Bronchial epithelial cell (primary cell): Measurements from ENCODE around the gene SLC24A3. TPM values are rescaled to one million over a fixed set of nuclear protein-coding genes. Genes with fewer than 3 reads are reported as not detected.

Experiments
- DNase-seq: peaks from one replicate; pipeline ENCODE4 v3.0.0-alpha.2; 2010; ENCODE audit warnings: low read depth
- FAIRE-seq: peaks from 2 replicates; lab custom pipeline; 2011; peaks lifted over from hg19 to GRCh38; lab: Jason Lieb, UNC
- H3K27me3 ChIP-seq: 2 replicates; pipeline ENCODE4 v1.5.1; 2011; ENCODE audit warnings: low read length; ENCODE audit not compliant: control insufficient read depth, insufficient read depth
- H3K36me3 ChIP-seq: 2 replicates; pipeline ENCODE4 v1.5.1; 2011; ENCODE audit warnings: low read length; ENCODE audit not compliant: control insufficient read depth, insufficient read depth
- H3K4me3 ChIP-seq: 2 replicates; pipeline ENCODE4 v1.5.1; 2011; ENCODE audit warnings: mild to moderate bottlenecking, low read depth, low read length, control low read depth
- total RNA-seq: library from RNA; depleted of rRNA; stranded (reverse); fragments of >200 nt; gene quantifications from 2 replicates; pipeline ENCODE4 v1.2.1, GENCODE V29; 2014
- TF ChIP-seq, protein P1 (sequence below): IDR thresholded peaks from 2 replicates; pipeline ENCODE4 v1.5.1; 2011; ENCODE audit warnings: mild to moderate bottlenecking, moderate library complexity, low read length, control low read depth, inconsistent platforms; ENCODE audit not compliant: insufficient read depth, severe bottlenecking

The SLC24A3 gene
- total RNA-seq, 1 donor from 2014 or later, result under 0.01 TPM

DNA sequence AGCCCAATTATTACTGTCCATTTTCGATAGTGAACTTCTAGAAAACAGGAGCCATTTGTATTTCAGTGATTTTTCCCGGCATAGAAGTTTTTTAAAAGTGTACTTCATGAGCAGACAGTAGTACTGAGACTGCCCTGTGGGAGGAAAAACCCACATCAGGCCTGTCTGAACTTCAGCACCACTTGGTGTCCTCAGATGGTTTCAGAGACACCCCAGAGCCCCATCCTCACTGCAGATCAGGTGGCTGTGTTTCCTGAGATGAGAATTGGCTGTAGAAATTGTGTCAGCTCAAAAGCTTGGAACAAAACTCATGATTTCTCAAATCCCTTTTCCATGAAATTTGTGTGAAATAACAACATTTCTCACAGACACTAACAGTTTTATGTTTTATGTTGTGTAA, 435.6 kb downstream of the SLC24A3 start:
- no peaks in the 10 kb centered on the region for H3K36me3 ChIP-seq
- FAIRE-seq, result no peak
- no peak overlapping the region for H3K4me3 ChIP-seq
- H3K27me3 ChIP-seq, result no peaks in the 10 kb centered on the region
- DNase-seq, result no peak
- TF ChIP-seq, protein P1, sequence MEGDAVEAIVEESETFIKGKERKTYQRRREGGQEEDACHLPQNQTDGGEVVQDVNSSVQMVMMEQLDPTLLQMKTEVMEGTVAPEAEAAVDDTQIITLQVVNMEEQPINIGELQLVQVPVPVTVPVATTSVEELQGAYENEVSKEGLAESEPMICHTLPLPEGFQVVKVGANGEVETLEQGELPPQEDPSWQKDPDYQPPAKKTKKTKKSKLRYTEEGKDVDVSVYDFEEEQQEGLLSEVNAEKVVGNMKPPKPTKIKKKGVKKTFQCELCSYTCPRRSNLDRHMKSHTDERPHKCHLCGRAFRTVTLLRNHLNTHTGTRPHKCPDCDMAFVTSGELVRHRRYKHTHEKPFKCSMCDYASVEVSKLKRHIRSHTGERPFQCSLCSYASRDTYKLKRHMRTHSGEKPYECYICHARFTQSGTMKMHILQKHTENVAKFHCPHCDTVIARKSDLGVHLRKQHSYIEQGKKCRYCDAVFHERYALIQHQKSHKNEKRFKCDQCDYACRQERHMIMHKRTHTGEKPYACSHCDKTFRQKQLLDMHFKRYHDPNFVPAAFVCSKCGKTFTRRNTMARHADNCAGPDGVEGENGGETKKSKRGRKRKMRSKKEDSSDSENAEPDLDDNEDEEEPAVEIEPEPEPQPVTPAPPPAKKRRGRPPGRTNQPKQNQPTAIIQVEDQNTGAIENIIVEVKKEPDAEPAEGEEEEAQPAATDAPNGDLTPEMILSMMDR, result no peak

- Histone ChIP-seq H3K36me3 (no peaks in the 10 kb centered on the region), H3K4me3 (no peak overlapping the region), H3K27me3 (no peaks in the 10 kb centered on the region)
- no peak for DNase-seq
- TF ChIP-seq, protein P1, result no peak
- no peak for FAIRE-seq
Measured at GRCh38 chr20:19649041-19649440, 436.6 kb downstream of the SLC24A3 start.

GRCh38 chr20:19652591-19653026, 440.2 kb downstream of the SLC24A3 start:
- Histone ChIP-seq H3K27me3 (no peaks in the 10 kb centered on the region), H3K4me3 (no peak overlapping the region), H3K36me3 (no peaks in the 10 kb centered on the region)
- DNase-seq (no peak), FAIRE-seq (no peak)
- TF ChIP-seq, protein P1, result no peak

- DNase-seq (no peak), FAIRE-seq (no peak)
- Histone ChIP-seq H3K4me3 (no peak overlapping the region), H3K27me3 (no peaks in the 10 kb centered on the region), H3K36me3 (no peaks in the 10 kb centered on the region)
- TF ChIP-seq, protein P1, result no peak
Measured at GRCh38 chr20:19653327-19653726, 440.9 kb downstream of the SLC24A3 start.

DNA sequence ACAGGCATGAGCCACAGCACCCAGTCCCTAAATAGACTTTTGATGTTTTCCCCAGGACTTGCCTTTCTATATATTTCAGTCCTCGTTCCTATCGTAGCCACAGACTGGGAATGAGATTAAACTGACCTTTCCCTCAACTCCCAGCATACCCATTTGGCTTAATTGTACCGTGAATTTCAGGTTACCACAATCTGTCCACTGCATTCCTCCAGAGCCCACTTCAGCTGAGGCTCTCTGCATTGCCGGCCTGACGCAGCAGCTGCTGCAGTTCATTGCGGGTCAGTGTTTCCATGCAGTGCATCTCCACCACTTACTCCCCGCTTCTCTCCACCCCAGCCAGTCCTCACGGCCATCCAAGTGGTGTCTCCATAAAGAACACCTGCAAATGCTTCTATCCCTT, 442.5 kb downstream of the SLC24A3 start:
- DNase-seq (no peak), FAIRE-seq (no peak)
- TF ChIP-seq, protein P1, result no peak
- H3K4me3 ChIP-seq, result no peak overlapping the region
- no peaks in the 10 kb centered on the region for H3K27me3 ChIP-seq
- H3K36me3 ChIP-seq, result no peaks in the 10 kb centered on the region

GRCh38 chr20:19658137-19658536, 445.7 kb downstream of the SLC24A3 start:
- Histone ChIP-seq H3K27me3 (peaks cover 6% of the 10 kb centered on the region), H3K36me3 (no peaks in the 10 kb centered on the region), H3K4me3 (no peak overlapping the region)
- DNase-seq, result no peak
- no peak for FAIRE-seq
- TF ChIP-seq, protein P1, result no peak
